Mesenchymal stem cell (in vitro differentiated cells and primary cell): ENCODE data around the gene PPP5C.
"Not testable (repeated sequence)": the region's sequence is repeated elsewhere in the genome, so short reads cannot be mapped to it uniquely, and the experiment has no call there.

Experiments used
- DNase-seq: peaks from one replicate; pipeline ENCODE4 v3.0.0-alpha.2; 2013
- H2AFZ ChIP-seq: one replicate; pipeline ENCODE4 v1.6.1; 2013; ENCODE audit warnings: low read depth, mild to moderate bottlenecking, control low read depth, inconsistent platforms, low read length, moderate library complexity
- H2AK5ac ChIP-seq: 2 replicates; pipeline ENCODE4 v1.6.1; 2013; ENCODE audit warnings: low read length, moderate library complexity, mild to moderate bottlenecking, inconsistent platforms; ENCODE audit not compliant: severe bottlenecking
- H2BK120ac ChIP-seq: one replicate; pipeline ENCODE4 v1.6.1; 2013; ENCODE audit warnings: low read depth, mild to moderate bottlenecking, inconsistent platforms, low read length, moderate library complexity
- H2BK12ac ChIP-seq, 2 experiments: one replicate each; pipeline ENCODE4 v1.6.1; 2013; ENCODE audit warnings: inconsistent platforms in 2 of 2, low read length in 2 of 2, mild to moderate bottlenecking in 2 of 2, moderate library complexity in 2 of 2, control low read depth in 1 of 2
- H2BK15ac ChIP-seq: one replicate; pipeline ENCODE4 v1.6.1; 2013; ENCODE audit warnings: mild to moderate bottlenecking, low read depth, inconsistent platforms; ENCODE audit not compliant: poor library complexity, severe bottlenecking
- H2BK5ac ChIP-seq: 2 replicates; pipeline ENCODE4 v1.6.1; 2013; ENCODE audit warnings: low read depth, mild to moderate bottlenecking, low read length, control low read depth, inconsistent platforms; ENCODE audit not compliant: poor library complexity, severe bottlenecking
- H3K14ac ChIP-seq, 2 experiments: one replicate each; pipeline ENCODE4 v1.6.1; 2013; ENCODE audit warnings: inconsistent platforms in 2 of 2, low read length in 2 of 2, control low read depth in 1 of 2, mild to moderate bottlenecking in 1 of 2, moderate library complexity in 1 of 2
- H3K18ac ChIP-seq, 2 experiments: one replicate each; pipeline ENCODE4 v1.6.1; 2013; ENCODE audit warnings: inconsistent platforms in 2 of 2, low read length in 2 of 2, control low read depth in 1 of 2, low read depth in 1 of 2, mild to moderate bottlenecking in 1 of 2
- H3K23ac ChIP-seq, 2 experiments: one replicate each; pipeline ENCODE4 v1.6.1; 2013; ENCODE audit warnings: inconsistent platforms in 2 of 2, low read length in 2 of 2, mild to moderate bottlenecking in 2 of 2, moderate library complexity in 2 of 2, control low read depth in 1 of 2
- H3K27ac ChIP-seq: 2 replicates; pipeline ENCODE4 v1.5.1; 2013; ENCODE audit warnings: mild to moderate bottlenecking, moderate library complexity, low read length, control low read depth, inconsistent platforms; ENCODE audit not compliant: poor library complexity, severe bottlenecking
- H3K27me3 ChIP-seq, 2 experiments: 2 replicates each; pipeline versions ENCODE4 v1.6.1 to v1.7.0; 2013; ENCODE audit warnings: low read length in 2 of 2, mild to moderate bottlenecking in 2 of 2, moderate library complexity in 2 of 2, control low read depth in 1 of 2, inconsistent platforms in 1 of 2; ENCODE audit not compliant: control insufficient read depth in 1 of 2, insufficient read depth in 1 of 2
- H3K36me3 ChIP-seq, 2 experiments: 2 replicates each; pipeline versions ENCODE4 v1.6.1 to v1.7.0; 2013; ENCODE audit warnings: low read length in 2 of 2, control low read depth in 1 of 2, inconsistent platforms in 1 of 2, low read depth in 1 of 2, mild to moderate bottlenecking in 1 of 2; ENCODE audit not compliant: insufficient read depth in 2 of 2, control insufficient read depth in 1 of 2
- H3K4ac ChIP-seq, 2 experiments: one replicate each; pipeline ENCODE4 v1.6.1; 2013; ENCODE audit warnings: inconsistent platforms in 2 of 2, low read length in 2 of 2, mild to moderate bottlenecking in 2 of 2, moderate library complexity in 2 of 2, control low read depth in 1 of 2, low read depth in 1 of 2
- H3K4me1 ChIP-seq: 2 replicates; pipeline ENCODE4 v1.6.1; 2013; ENCODE audit warnings: low read depth, low read length, control low read depth; ENCODE audit not compliant: control insufficient read depth, insufficient read depth
- H3K4me2 ChIP-seq: 2 replicates; pipeline ENCODE4 v1.6.1; 2013; ENCODE audit warnings: low read length, mild to moderate bottlenecking, inconsistent platforms; ENCODE audit not compliant: poor library complexity, severe bottlenecking
- H3K4me3 ChIP-seq, 2 experiments: 2 replicates each; pipeline versions ENCODE4 v1.5.1 to v1.7.0; 2013; ENCODE audit warnings: low read length in 2 of 2, mild to moderate bottlenecking in 2 of 2, control low read depth in 1 of 2, low read depth in 1 of 2; ENCODE audit not compliant: insufficient read depth in 1 of 2
- H3K79me1 ChIP-seq: replicated peaks from 2 replicates; pipeline ENCODE4 v1.6.1; 2013; ENCODE audit warnings: mild to moderate bottlenecking, control low read depth, low read length, inconsistent platforms; ENCODE audit not compliant: poor library complexity, severe bottlenecking
- H3K9ac ChIP-seq: 2 replicates; pipeline ENCODE4 v1.7.0; 2013; ENCODE audit warnings: mild to moderate bottlenecking, low read length, moderate library complexity
- H3K9me3 ChIP-seq: 2 replicates; pipeline ENCODE4 v1.7.0; 2013; ENCODE audit warnings: mild to moderate bottlenecking, low read length; ENCODE audit not compliant: control insufficient read depth
- H4K8ac ChIP-seq: one replicate; pipeline ENCODE4 v1.6.1; 2013; ENCODE audit warnings: inconsistent platforms, mild to moderate bottlenecking, low read length, moderate library complexity
- H4K91ac ChIP-seq: one replicate; pipeline ENCODE4 v1.6.1; 2013; ENCODE audit warnings: mild to moderate bottlenecking, low read length, inconsistent platforms
- WGBS: methylation state at CpG from one replicate; pipeline ENCODE4 v1.1.7; 2013; ENCODE audit warnings: mixed read lengths; 5-methylcytosine and 5-hydroxymethylcytosine counted together

Gene PPP5C

GRCh38 chr19:46428239-46429135, 81.6 kb downstream of the PPP5C start, which contains the start of gene PNMA8C:
PNMA8C (minus strand) TSS chr19:46428936; CDS start chr19:46428359, 577 bp downstream.
- 43% methylated on average over 52 of the region's 52 CpGs for WGBS
- Histone ChIP-seq H3K4me2 (peak within 1 kb of the TSS; percentile 14), H2BK120ac (no peak within 1 kb of the TSS)

GRCh38 chr19:46429999-46430398, 83.1 kb downstream of the PPP5C start:
- Histone ChIP-seq H2AFZ (no peak overlapping the region), H2AK5ac (no peak overlapping the region), H3K9me3 (no peaks in the 10 kb centered on the region), H3K9ac (no peak overlapping the region), H3K4ac (no peak overlapping the region), H3K27me3 (peaks cover 15 to 47% of the 10 kb centered on the region in 2 experiments), H3K36me3 (no peaks in the 10 kb centered on the region), H3K23ac (no peak overlapping the region), H2BK15ac (no peak overlapping the region), H3K18ac (no peak overlapping the region), H3K4me3 (no peak overlapping the region), H3K4me2 (no peak overlapping the region), H3K14ac (no peak overlapping the region), H4K91ac (no peak overlapping the region), H3K79me1 (no peaks in the 10 kb centered on the region), H4K8ac (no peak overlapping the region), H2BK5ac (no peak overlapping the region), H2BK120ac (no peak overlapping the region), H3K4me1 (peaks cover 14% of the 10 kb centered on the region), H3K27ac (no peak overlapping the region), H2BK12ac (no peak overlapping the region)
- no peak for DNase-seq
- 98% methylated on average over 3 of the region's 4 CpGs for WGBS

More at GRCh38 chr19:46428239-46429135, 81.6 kb downstream of the PPP5C start, which contains the start of gene PNMA8C:
- peak within 1 kb of the TSS; percentile 17 for H3K9ac ChIP-seq
- H2AK5ac ChIP-seq, result no peak within 1 kb of the TSS
- H2AFZ ChIP-seq, result no peak within 1 kb of the TSS
- H3K14ac ChIP-seq, result no peak within 1 kb of the TSS
- H3K36me3 ChIP-seq, result no peaks in the 10 kb centered on the region
- no peak within 1 kb of the TSS for H2BK5ac ChIP-seq
- no peak within 1 kb of the TSS for H4K8ac ChIP-seq
- no peak within 1 kb of the TSS for H4K91ac ChIP-seq
- no peak within 1 kb of the TSS for H2BK15ac ChIP-seq
- H3K4me1 ChIP-seq, result peaks cover 14% of the 10 kb centered on the region
- H3K4me3 ChIP-seq, result peak within 1 kb of the TSS in 1 of 2 experiments; percentile 65
- H3K79me1 ChIP-seq, result no peaks in the 10 kb centered on the region
- H3K27me3 ChIP-seq, result peaks cover 15 to 43% of the 10 kb centered on the region in 2 experiments
- H3K27ac ChIP-seq, result no peak within 1 kb of the TSS
- H3K18ac ChIP-seq, result no peak within 1 kb of the TSS
- H3K9me3 ChIP-seq, result no peaks in the 10 kb centered on the region
- H2BK12ac ChIP-seq, result no peak within 1 kb of the TSS
- H3K4ac ChIP-seq, result no peak within 1 kb of the TSS
- peak; percentile 61 for DNase-seq
- no peak within 1 kb of the TSS for H3K23ac ChIP-seq

GRCh38 chr19:46431824-46432223, 84.9 kb downstream of the PPP5C start:
- Histone ChIP-seq H3K9me3 (no peaks in the 10 kb centered on the region), H2AK5ac (no peak overlapping the region), H4K91ac (no peak overlapping the region), H2BK12ac (no peak overlapping the region), H3K14ac (no peak overlapping the region), H2BK5ac (no peak overlapping the region), H3K18ac (no peak overlapping the region), H3K27ac (no peak overlapping the region), H2AFZ (no peak overlapping the region), H3K79me1 (no peaks in the 10 kb centered on the region), H3K4me1 (peaks cover 9% of the 10 kb centered on the region), H3K4me2 (no peak overlapping the region), H2BK120ac (no peak overlapping the region), H3K4ac (no peak overlapping the region), H3K23ac (no peak overlapping the region), H2BK15ac (no peak overlapping the region), H3K36me3 (no peaks in the 10 kb centered on the region), H3K4me3 (no peak overlapping the region), H3K9ac (no peak overlapping the region), H4K8ac (no peak overlapping the region), H3K27me3 (peaks cover 15 to 40% of the 10 kb centered on the region in 2 experiments)
- no peak for DNase-seq
- WGBS, result 40% methylated on average over 9 of the region's 10 CpGs

DNA sequence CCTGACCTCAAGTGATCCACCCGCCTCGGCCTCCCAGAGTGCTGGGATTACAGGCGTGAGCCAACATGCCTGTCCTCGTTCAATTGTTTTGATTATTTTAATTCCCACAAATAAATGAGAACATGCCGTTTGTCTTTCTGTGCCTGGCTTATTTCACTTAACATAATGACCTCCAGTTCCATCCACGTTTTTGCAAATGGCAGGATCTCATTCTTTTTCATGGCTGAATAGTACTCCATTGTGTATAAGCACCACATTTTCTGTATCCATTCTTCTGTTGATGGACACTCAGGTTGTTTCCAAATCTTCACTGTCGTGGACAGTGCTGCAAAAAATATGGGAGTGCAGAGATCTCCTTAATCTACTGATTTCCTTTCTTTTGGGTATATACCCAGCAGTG, 86.6 kb downstream of the PPP5C start:
- H3K36me3 ChIP-seq, H2AFZ ChIP-seq, H3K4me2 ChIP-seq, H3K14ac ChIP-seq, H3K4me1 ChIP-seq, H3K4ac ChIP-seq, H3K79me1 ChIP-seq, H3K9ac ChIP-seq, H2BK120ac ChIP-seq, H2BK5ac ChIP-seq, H4K91ac ChIP-seq, H3K4me3 ChIP-seq, H3K18ac ChIP-seq, H2BK12ac ChIP-seq, H4K8ac ChIP-seq, H3K27ac ChIP-seq, H3K23ac ChIP-seq, H2BK15ac ChIP-seq, H2AK5ac ChIP-seq, DNase-seq, H3K9me3 ChIP-seq: not testable (repeated sequence)
- peaks cover 7 to 23% of the 10 kb centered on the region in 2 experiments for H3K27me3 ChIP-seq
- 86% methylated on average over 6 of the region's 7 CpGs for WGBS
